Parathyroid adenoma (tissue), 2 donors: ENCODE results near the gene NFYC.
"Not testable (repeated sequence)": the region's sequence is repeated elsewhere in the genome, so short reads cannot be mapped to it uniquely, and the experiment has no call there.

Experiments
- H2AFZ ChIP-seq: fragments of 300-600 bp; sonication (generic); one replicate; pipeline ENCODE4 v1.7.0; 2017; ENCODE audit warnings: antibody characterized with exemption, mild to moderate bottlenecking
- H3K27ac ChIP-seq: fragments of 300-600 bp; sonication (generic); one replicate; pipeline ENCODE4 v1.7.0; 2017
- H3K27me3 ChIP-seq: fragments of 300-600 bp; sonication (generic); one replicate; pipeline ENCODE4 v1.7.0; 2017; ENCODE audit warnings: low read length; ENCODE audit not compliant: control insufficient read depth, insufficient read depth
- H3K36me3 ChIP-seq: fragments of 300-600 bp; sonication (generic); one replicate; pipeline ENCODE4 v1.7.0; 2017; ENCODE audit warnings: low read length; ENCODE audit not compliant: control insufficient read depth, insufficient read depth
- H3K4me1 ChIP-seq: fragments of 300-600 bp; sonication (generic); one replicate; pipeline ENCODE4 v1.7.0; 2017; ENCODE audit warnings: control low read depth
- H3K4me2 ChIP-seq: fragments of 300-600 bp; sonication (generic); one replicate; pipeline ENCODE4 v1.7.0; 2017; ENCODE audit warnings: low read length
- H3K4me3 ChIP-seq: fragments of 300-600 bp; sonication (generic); one replicate; pipeline ENCODE4 v1.7.0; 2017; ENCODE audit warnings: low read depth, low read length
- H3K79me2 ChIP-seq: fragments of 300-600 bp; sonication (generic); one replicate; pipeline ENCODE4 v1.7.0; 2017; ENCODE audit warnings: control low read depth
- H3K9ac ChIP-seq: fragments of 300-600 bp; sonication (generic); one replicate; pipeline ENCODE4 v1.7.0; 2017; ENCODE audit warnings: mild to moderate bottlenecking
- H3K9me3 ChIP-seq: fragments of 300-600 bp; sonication (generic); one replicate; pipeline ENCODE4 v1.7.0; 2017; ENCODE audit warnings: low read length; ENCODE audit not compliant: control insufficient read depth
- TF ChIP-seq, protein P1 (sequence below): fragments of 300-600 bp; sonication (generic); IDR thresholded peaks from one replicate; pipeline ENCODE4 v1.7.0; 2017; ENCODE audit warnings: antibody characterized with exemption, mild to moderate bottlenecking
- donor health status: primary hyperparathyroidism.

NFYC gene

DNA sequence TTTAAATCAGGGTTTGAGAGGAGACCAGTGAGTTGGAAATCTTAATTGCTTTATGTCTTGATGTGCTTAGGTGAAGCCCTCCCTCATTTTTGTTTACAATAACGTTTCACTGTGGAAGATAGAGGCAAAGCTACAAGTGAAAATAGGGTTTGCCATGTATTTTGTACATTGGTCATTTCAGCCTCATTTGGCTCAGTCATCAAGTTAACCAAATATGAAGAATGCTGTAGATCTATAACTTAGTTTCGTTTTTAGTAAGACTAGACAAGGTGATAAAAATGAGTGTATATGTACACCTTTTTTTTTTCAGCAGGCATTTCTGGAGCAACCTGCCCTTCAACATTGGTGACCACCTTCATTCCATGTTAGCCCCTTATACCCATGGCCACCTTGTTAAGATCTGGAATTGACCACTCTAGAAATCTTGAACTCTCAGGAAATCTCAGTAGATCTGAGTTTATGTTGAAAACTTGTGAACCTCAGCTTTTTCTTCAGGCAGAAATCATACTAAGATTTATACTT is 2.9 kb downstream of the NFYC start:
- H3K9ac ChIP-seq: no peak overlapping the region
- TF ChIP-seq, protein P1, sequence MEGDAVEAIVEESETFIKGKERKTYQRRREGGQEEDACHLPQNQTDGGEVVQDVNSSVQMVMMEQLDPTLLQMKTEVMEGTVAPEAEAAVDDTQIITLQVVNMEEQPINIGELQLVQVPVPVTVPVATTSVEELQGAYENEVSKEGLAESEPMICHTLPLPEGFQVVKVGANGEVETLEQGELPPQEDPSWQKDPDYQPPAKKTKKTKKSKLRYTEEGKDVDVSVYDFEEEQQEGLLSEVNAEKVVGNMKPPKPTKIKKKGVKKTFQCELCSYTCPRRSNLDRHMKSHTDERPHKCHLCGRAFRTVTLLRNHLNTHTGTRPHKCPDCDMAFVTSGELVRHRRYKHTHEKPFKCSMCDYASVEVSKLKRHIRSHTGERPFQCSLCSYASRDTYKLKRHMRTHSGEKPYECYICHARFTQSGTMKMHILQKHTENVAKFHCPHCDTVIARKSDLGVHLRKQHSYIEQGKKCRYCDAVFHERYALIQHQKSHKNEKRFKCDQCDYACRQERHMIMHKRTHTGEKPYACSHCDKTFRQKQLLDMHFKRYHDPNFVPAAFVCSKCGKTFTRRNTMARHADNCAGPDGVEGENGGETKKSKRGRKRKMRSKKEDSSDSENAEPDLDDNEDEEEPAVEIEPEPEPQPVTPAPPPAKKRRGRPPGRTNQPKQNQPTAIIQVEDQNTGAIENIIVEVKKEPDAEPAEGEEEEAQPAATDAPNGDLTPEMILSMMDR: no peak
- H2AFZ ChIP-seq: no peak overlapping the region
- peaks cover 23% of the 10 kb centered on the region for H3K4me1 ChIP-seq
- peaks cover 32% of the 10 kb centered on the region for H3K79me2 ChIP-seq
- H3K27ac ChIP-seq: no peak overlapping the region
- H3K4me2 ChIP-seq: no peak overlapping the region
- no peak overlapping the region for H3K4me3 ChIP-seq
- H3K27me3 ChIP-seq: no peaks in the 10 kb centered on the region
- no peaks in the 10 kb centered on the region for H3K9me3 ChIP-seq
- no peaks in the 10 kb centered on the region for H3K36me3 ChIP-seq

DNA sequence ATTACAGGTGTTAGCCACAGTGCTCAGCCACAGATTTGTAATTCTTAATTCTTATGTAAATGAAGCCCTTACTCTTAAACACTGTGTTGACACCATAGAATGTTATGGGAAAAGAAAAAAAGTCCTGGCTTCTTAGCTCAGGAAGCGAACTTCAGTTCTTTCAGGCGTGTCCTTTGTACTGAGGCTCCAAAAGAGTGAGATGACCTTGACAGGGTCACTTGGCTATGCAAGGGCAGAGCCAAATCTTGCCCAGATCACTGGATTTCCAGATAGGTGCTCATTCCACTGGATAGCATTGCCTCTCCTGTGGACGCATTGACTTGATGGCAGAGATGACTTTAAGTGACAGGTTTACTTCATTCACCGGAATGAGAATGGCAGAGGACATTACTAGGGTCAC is 4.8 kb downstream of the NFYC start:
- no peak overlapping the region for H3K9ac ChIP-seq
- peak overlapping the region; percentile 38 for H3K4me3 ChIP-seq
- TF ChIP-seq, protein P1: no peak
- peaks cover 35% of the 10 kb centered on the region for H3K79me2 ChIP-seq
- H3K4me1 ChIP-seq: peaks cover 25% of the 10 kb centered on the region
- no peaks in the 10 kb centered on the region for H3K27me3 ChIP-seq
- peak overlapping the region; percentile 74 for H3K4me2 ChIP-seq
- H3K36me3 ChIP-seq: no peaks in the 10 kb centered on the region
- H3K27ac ChIP-seq: peak overlapping the region; percentile 82
- H2AFZ ChIP-seq: no peak overlapping the region
- no peaks in the 10 kb centered on the region for H3K9me3 ChIP-seq

DNA sequence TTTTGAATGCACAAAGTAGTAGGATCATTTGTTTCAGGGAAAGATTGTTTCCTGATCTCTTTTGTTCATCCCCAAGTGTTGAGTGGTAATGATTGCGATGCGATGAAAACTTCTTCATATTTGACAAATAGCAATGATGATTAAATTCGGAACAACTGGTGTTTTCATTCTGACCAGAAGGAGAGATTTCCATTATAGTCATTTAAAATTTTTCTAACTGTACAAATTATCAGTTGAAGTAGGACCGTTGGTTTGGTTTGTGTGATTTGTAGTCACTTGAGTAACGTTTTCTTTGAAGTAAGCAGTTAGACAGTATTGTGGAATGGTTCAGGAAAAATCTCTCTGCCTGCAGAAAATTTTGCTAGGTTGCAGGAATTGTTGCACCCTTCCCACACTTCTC is 5.9 kb downstream of the NFYC start:
- no peaks in the 10 kb centered on the region for H3K36me3 ChIP-seq
- peak overlapping the region; percentile 82 for H3K27ac ChIP-seq
- peak overlapping the region; percentile 38 for H3K4me3 ChIP-seq
- H3K4me1 ChIP-seq: peaks cover 25% of the 10 kb centered on the region
- H3K27me3 ChIP-seq: no peaks in the 10 kb centered on the region
- TF ChIP-seq, protein P1: no peak
- H3K9me3 ChIP-seq: no peaks in the 10 kb centered on the region
- H3K9ac ChIP-seq: no peak overlapping the region
- no peak overlapping the region for H2AFZ ChIP-seq
- H3K79me2 ChIP-seq: peaks cover 36% of the 10 kb centered on the region
- H3K4me2 ChIP-seq: peak overlapping the region; percentile 74

DNA sequence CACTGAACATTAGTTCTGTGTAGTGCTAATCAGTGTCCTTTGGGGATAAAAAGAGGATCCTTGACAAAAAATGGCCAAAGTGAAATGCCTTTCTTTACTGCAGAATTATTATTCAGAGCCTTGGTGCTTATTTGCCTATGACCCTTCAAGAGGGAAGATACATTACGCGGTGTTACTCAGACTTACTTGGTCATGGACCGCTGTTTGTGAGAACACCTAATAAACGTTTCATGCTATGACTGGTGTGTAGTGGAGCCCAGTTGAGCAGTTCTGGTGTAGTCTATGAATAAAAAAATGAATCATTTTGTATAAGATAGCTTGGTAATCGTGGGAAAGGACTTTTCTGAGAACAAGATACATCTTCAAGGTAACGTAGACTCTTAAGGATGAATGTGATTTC is 8.3 kb downstream of the NFYC start:
- TF ChIP-seq, protein P1: no peak
- Histone ChIP-seq H3K9me3 (no peaks in the 10 kb centered on the region), H3K27ac (peak overlapping the region; percentile 21), H3K4me1 (peaks cover 28% of the 10 kb centered on the region), H3K4me2 (no peak overlapping the region), H3K9ac (no peak overlapping the region), H3K4me3 (no peak overlapping the region), H3K36me3 (no peaks in the 10 kb centered on the region), H3K79me2 (peaks cover 21% of the 10 kb centered on the region), H2AFZ (no peak overlapping the region), H3K27me3 (no peaks in the 10 kb centered on the region)

DNA sequence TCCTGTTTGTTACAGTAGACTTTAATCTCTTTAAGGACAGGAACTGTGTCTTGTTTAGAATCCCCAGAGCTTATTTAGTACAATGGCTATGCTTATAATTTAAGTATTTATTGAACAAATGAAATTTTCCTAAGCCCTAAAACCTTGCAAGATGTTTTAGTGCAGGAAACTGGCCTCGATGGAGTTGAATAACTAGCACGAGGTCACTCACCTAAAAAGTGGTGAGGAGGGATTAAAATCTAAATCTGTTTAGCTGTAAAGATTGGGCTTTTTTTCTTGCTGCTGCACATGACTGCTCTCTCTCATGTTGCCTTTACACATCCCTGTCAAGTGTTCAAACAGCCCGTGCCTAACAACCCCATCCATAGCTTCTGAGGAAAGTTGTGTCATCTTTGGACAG is 10.2 kb downstream of the NFYC start:
- Histone ChIP-seq H3K4me1 (peaks cover 15% of the 10 kb centered on the region), H3K36me3 (no peaks in the 10 kb centered on the region), H3K4me3 (no peak overlapping the region), H3K79me2 (peaks cover 14% of the 10 kb centered on the region), H3K9ac (no peak overlapping the region), H3K9me3 (no peaks in the 10 kb centered on the region), H3K27ac (peak overlapping the region; percentile 4), H2AFZ (no peak overlapping the region), H3K27me3 (no peaks in the 10 kb centered on the region), H3K4me2 (no peak overlapping the region)
- TF ChIP-seq, protein P1: no peak

DNA sequence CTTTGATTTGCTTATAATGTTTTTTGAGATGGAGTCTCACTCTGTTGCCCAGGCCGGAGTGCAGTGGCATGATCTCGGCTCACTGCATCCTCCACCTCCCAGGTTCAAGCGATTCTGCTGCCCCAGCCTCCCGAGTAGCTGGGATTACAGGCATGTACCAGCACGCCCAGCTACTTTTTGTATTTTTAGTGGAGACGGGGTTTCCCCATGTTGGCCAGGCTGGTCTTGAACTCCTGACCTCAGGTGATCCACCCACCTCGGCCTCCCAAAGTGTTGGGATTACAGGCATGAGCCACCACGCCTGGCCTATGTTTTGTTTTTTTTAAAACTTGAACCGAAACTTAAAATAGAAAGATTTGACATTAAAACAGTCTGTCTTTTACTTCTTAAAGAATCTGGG is 11.3 kb downstream of the NFYC start:
- H2AFZ ChIP-seq, H3K4me3 ChIP-seq, H3K9me3 ChIP-seq, H3K9ac ChIP-seq, H3K27ac ChIP-seq, H3K27me3 ChIP-seq, H3K4me2 ChIP-seq, H3K4me1 ChIP-seq, H3K36me3 ChIP-seq: not testable (repeated sequence)
- H3K79me2 ChIP-seq: peaks cover 14% of the 10 kb centered on the region
